Measurements from ENCODE around the gene SPATA46.

GRCh38 chr1:162389971-162390370, 13.3 kb upstream of the SPATA46 start:
- TF ChIP-seq POLR2A (IDR thresholded peaks at IDR 0.05) (no peak), CTCF (IDR thresholded peaks at IDR 0.05) (no peak), EP300 (IDR thresholded peaks at IDR 0.05) (no peak)
